PC-3 (cell line): ENCODE data around the gene CACNA1D.
A peak's percentile ranks its signal among the peaks of the same experiment; 100 is the strongest.

Experiments
- EZH2 ChIP-seq: fragments of 300-600 bp; sonication (generic); IDR thresholded peaks from one replicate; pipeline ENCODE4 v1.6.1; 2017; ENCODE audit warnings: antibody characterized with exemption, mild to moderate bottlenecking, low read length; ENCODE audit not compliant: unreplicated experiment
- TF ChIP-seq, protein P1 (sequence below): fragments of 300-600 bp; sonication (generic); conservative IDR thresholded peaks from 2 replicates; pipeline ENCODE4 v1.5.1; 2017; ENCODE audit warnings: antibody characterized with exemption, low read depth, mild to moderate bottlenecking, low read length

DNA sequence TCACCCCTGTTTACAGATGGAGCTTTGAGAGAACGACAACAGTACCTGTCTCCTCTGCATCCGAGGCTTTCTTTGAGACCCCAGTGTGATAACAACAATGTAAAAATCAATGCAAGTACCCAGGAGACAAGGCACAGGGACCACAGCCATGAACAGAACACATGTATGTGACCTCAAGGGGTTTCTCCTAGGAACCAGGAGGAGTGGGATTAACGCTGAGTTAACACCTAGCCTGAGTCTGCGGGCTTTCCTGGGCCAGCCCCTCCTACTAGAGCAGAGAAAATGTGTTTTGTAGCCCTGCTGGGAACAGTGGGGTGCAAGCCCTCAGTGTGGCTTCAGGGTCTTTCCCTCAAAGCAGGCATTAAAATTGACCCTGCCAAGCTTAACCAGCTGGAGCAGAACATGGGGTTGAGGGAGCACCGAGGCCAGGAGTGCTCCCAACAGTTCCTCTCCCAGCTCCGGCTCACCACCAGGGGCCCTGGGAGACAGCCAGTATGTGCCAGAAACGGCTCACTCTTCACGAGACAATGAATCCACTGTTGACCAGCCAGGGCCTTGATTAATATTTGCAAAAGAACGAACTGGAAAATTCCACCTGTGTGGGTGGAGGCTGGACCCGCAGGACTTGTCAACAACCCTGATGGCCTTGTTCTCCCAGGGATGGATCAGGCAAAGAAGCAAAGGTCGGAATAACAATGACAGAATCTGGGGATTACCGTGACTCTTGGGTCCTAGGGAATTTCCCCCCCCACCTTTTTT is 348.2 kb downstream of the CACNA1D start:
- TF ChIP-seq, protein P1, sequence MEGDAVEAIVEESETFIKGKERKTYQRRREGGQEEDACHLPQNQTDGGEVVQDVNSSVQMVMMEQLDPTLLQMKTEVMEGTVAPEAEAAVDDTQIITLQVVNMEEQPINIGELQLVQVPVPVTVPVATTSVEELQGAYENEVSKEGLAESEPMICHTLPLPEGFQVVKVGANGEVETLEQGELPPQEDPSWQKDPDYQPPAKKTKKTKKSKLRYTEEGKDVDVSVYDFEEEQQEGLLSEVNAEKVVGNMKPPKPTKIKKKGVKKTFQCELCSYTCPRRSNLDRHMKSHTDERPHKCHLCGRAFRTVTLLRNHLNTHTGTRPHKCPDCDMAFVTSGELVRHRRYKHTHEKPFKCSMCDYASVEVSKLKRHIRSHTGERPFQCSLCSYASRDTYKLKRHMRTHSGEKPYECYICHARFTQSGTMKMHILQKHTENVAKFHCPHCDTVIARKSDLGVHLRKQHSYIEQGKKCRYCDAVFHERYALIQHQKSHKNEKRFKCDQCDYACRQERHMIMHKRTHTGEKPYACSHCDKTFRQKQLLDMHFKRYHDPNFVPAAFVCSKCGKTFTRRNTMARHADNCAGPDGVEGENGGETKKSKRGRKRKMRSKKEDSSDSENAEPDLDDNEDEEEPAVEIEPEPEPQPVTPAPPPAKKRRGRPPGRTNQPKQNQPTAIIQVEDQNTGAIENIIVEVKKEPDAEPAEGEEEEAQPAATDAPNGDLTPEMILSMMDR: peak; percentile 42
- TF ChIP-seq EZH2: no peak
